ENCODE data around the gene AGPAT1.

DNA sequence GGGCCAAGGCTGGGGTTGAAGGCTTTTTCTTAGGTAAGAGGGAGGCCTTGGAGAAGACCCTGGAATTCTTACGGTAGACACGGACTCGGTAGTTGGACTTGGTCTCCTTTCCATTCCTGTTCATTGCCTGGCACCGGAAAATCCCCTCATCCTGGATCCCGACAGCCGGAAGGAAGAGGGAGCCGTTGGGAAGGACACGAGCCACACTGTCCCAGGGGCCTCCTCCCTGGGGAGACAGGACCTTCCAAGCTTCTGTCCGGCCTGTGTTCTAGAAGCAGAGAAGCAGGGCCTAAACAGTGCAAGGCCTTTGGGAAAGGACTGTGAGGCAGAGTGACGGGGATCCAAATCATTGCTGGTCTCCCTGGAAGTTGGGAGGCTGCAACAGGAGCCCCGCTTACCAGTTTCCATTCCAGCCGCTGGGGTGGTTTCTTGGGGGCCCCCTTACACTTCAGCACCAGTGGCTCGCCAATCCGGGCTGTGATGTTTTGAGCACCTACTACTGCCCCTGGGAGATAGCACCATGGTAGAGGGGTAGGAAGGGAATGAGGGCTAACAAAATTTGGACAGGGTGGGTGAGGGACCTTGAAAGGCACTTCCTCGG lies 7.7 kb upstream of the AGPAT1 start:
- TF ChIP-seq, protein P1, sequence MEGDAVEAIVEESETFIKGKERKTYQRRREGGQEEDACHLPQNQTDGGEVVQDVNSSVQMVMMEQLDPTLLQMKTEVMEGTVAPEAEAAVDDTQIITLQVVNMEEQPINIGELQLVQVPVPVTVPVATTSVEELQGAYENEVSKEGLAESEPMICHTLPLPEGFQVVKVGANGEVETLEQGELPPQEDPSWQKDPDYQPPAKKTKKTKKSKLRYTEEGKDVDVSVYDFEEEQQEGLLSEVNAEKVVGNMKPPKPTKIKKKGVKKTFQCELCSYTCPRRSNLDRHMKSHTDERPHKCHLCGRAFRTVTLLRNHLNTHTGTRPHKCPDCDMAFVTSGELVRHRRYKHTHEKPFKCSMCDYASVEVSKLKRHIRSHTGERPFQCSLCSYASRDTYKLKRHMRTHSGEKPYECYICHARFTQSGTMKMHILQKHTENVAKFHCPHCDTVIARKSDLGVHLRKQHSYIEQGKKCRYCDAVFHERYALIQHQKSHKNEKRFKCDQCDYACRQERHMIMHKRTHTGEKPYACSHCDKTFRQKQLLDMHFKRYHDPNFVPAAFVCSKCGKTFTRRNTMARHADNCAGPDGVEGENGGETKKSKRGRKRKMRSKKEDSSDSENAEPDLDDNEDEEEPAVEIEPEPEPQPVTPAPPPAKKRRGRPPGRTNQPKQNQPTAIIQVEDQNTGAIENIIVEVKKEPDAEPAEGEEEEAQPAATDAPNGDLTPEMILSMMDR (IDR thresholded peaks at IDR 0.05; ENCODE audit: insufficient read depth, low read length, poor library complexity, severe bottlenecking) = no peak
- TF ChIP-seq EZH2phosphoT487 (conservative IDR thresholded peaks at IDR 0.05; ENCODE audit: low read length) = no peak
